Panc1 (cell line): ENCODE data around the gene FREM3. TPM values are rescaled to one million over a fixed set of nuclear protein-coding genes. Genes with fewer than 3 reads are reported as not detected.
A peak's percentile ranks its signal among the peaks of the same experiment; 100 is the strongest.

Experiments
- ATAC-seq: fragments of 200-7000 bp; cut with Tn5 transposase; 2 replicates; pipeline ENCODE4 v1.9.1; 2020; ENCODE audit warnings: mild to moderate bottlenecking, moderate library complexity
- BruUV-seq: library from RNA; stranded (reverse); fragments of 400-500 nt; replicated peaks from 2 replicates; lab custom pipeline; 2021; lab: Mats Ljungman, UMichigan
- CTCF ChIA-PET: fragments of 300-600 bp; sonication (Branson Sonifier 250); formaldehyde crosslinking; loops from one replicate; lab custom pipeline; 2022; ENCODE audit warnings: antibody characterized with exemption; lab: Charles Lee
- POLR2A ChIA-PET: fragments of 300-600 bp; sonication (Branson Sonifier 250); formaldehyde crosslinking; loops from one replicate; lab custom pipeline; 2022; ENCODE audit warnings: antibody characterized with exemption; lab: Charles Lee
- DNase-seq: peaks from one replicate; pipeline ENCODE4 v3.0.0-alpha.2; 2010; ENCODE audit warnings: low read depth, low spot score
- H3K27ac ChIP-seq: 2 replicates; pipeline ENCODE4 v1.5.1; 2011; ENCODE audit warnings: mild to moderate bottlenecking, low read length, inconsistent platforms
- H3K27me3 ChIP-seq: fragments of 200-500 bp; sonication (Bioruptor generic); 2 replicates; pipeline ENCODE4 v1.6.0; 2014; ENCODE audit warnings: low read length, inconsistent platforms; ENCODE audit not compliant: control insufficient read depth, insufficient read depth
- H3K36me3 ChIP-seq: fragments of 200-500 bp; sonication (Bioruptor generic); 2 replicates; pipeline ENCODE4 v1.5.1; 2014; ENCODE audit warnings: inconsistent platforms, mild to moderate bottlenecking, low read length, moderate library complexity; ENCODE audit not compliant: control insufficient read depth, insufficient read depth
- H3K4me1 ChIP-seq: 2 replicates; pipeline ENCODE4 v1.5.1; 2011; ENCODE audit warnings: inconsistent platforms, mild to moderate bottlenecking, low read length, moderate library complexity; ENCODE audit not compliant: control insufficient read depth, insufficient read depth
- H3K4me3 ChIP-seq, 2 experiments: 2 replicates each; pipeline ENCODE4 v1.5.1; 2011 to 2012; ENCODE audit warnings: low read depth in 2 of 2, low read length in 2 of 2, mild to moderate bottlenecking in 2 of 2, inconsistent platforms in 1 of 2, moderate library complexity in 1 of 2
- H3K9me3 ChIP-seq: fragments of 200-500 bp; sonication (Bioruptor generic); 2 replicates; pipeline ENCODE4 v1.5.1; 2014; ENCODE audit warnings: low read depth, mild to moderate bottlenecking, inconsistent platforms, low read length, moderate library complexity; ENCODE audit not compliant: control insufficient read depth, insufficient read depth
- REST ChIP-seq, 2 experiments: IDR thresholded peaks; 2 replicates each; pipeline ENCODE4 v1.6.1; 2011 to 2012; ENCODE audit warnings: low read depth in 2 of 2, control low read depth in 1 of 2, low read length in 1 of 2, mild to moderate bottlenecking in 1 of 2, moderate library complexity in 1 of 2; ENCODE audit not compliant: insufficient read depth in 1 of 2
- SIN3A ChIP-seq: IDR thresholded peaks from 2 replicates; pipeline ENCODE4 v1.6.1; 2012; ENCODE audit warnings: low read depth, mild to moderate bottlenecking, low read length, moderate library complexity, borderline replicate concordance; ENCODE audit not compliant: insufficient read depth
- TCF7L2 ChIP-seq: IDR thresholded peaks from 2 replicates; pipeline ENCODE4 v1.6.1; 2011; ENCODE audit warnings: mild to moderate bottlenecking, low read depth, low read length, inconsistent platforms
- in situ Hi-C: cut with HindIII; loops from 2 replicates; pipeline ENCODE4 v1.10.0; 2016; ENCODE audit warnings: low sequenced_read_pairs, low pct_unique_long_range_greater_than_20kb
- intact Hi-C: fragments of 100-400 bp; cut with micrococcal nuclease; formaldehyde crosslinking; loops from one replicate; pipeline ENCODE4 v1.10.0; 2022; ENCODE audit not compliant: unreplicated experiment
- total RNA-seq: library from RNA; stranded (reverse); gene quantifications from one replicate; pipeline ENCODE4 v1.2.1, GENCODE V29; 2021; ENCODE audit not compliant: unreplicated experiment
- TF ChIP-seq, protein P1 (sequence below): fragments of 450-650 bp; IDR thresholded peaks from 2 replicates; pipeline ENCODE4 v1.5.1; 2017; ENCODE audit warnings: mild to moderate bottlenecking

FREM3 gene
- total RNA-seq, 1 experiment from 2014 or later: not detected

GRCh38 chr4:143558823-143559756 is 141.4 kb downstream of the FREM3 start:
- ChIA-PET CTCF (no interaction called here), POLR2A (no interaction called here)
- no peaks in the 10 kb centered on the region for H3K4me1 ChIP-seq
- no peaks in the 10 kb centered on the region for H3K27me3 ChIP-seq
- TF ChIP-seq, protein P1, sequence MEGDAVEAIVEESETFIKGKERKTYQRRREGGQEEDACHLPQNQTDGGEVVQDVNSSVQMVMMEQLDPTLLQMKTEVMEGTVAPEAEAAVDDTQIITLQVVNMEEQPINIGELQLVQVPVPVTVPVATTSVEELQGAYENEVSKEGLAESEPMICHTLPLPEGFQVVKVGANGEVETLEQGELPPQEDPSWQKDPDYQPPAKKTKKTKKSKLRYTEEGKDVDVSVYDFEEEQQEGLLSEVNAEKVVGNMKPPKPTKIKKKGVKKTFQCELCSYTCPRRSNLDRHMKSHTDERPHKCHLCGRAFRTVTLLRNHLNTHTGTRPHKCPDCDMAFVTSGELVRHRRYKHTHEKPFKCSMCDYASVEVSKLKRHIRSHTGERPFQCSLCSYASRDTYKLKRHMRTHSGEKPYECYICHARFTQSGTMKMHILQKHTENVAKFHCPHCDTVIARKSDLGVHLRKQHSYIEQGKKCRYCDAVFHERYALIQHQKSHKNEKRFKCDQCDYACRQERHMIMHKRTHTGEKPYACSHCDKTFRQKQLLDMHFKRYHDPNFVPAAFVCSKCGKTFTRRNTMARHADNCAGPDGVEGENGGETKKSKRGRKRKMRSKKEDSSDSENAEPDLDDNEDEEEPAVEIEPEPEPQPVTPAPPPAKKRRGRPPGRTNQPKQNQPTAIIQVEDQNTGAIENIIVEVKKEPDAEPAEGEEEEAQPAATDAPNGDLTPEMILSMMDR: peak; percentile 81
- TF ChIP-seq SIN3A: no peak
- H3K9me3 ChIP-seq: no peaks in the 10 kb centered on the region
- no peak overlapping the region for H3K27ac ChIP-seq
- BruUV-seq: no TSS peak
- intact Hi-C loops (no loop called here), in situ Hi-C loops (no loop called here)
- ATAC-seq (peak; percentile 95), DNase-seq (peak; percentile 47)
- no peaks in the 10 kb centered on the region for H3K36me3 ChIP-seq
- H3K4me3 ChIP-seq: peak overlapping the region; percentile 51 to 65

DNA sequence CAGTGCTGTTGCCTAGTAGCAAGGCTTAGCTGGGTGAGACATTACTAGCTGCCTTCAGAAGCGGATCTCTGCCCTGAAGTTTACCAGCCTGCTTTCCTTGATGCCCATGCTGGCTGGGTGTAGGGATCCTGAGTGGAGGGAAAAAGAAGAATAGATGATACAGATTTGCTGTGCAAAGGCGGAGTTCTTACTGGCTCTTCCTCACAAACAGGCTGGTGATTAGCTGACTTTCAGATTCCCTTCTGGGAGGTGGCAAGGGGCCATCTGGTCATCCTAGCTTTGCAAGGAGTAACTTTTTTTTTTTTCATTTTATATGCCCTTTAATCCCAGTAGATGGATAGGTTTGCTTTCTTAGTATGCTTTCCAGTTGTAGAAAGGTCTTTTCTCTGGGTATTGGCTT is 142.2 kb downstream of the FREM3 start:
- CTCF ChIA-PET: no interaction called here
- Histone ChIP-seq H3K9me3 (no peaks in the 10 kb centered on the region), H3K36me3 (peaks cover 3% of the 10 kb centered on the region; the same call in 1 of the 2 replicates), H3K4me3 (0 out of 4 replicates have a peak overlapping the region, but pooled peaks of 1 of the 2 experiments have one; percentile 65), H3K4me1 (no peaks in the 10 kb centered on the region), H3K27me3 (no peaks in the 10 kb centered on the region), H3K27ac (no peak overlapping the region)
- no TSS peak for BruUV-seq
- DNase-seq (no peak), ATAC-seq (no peak)
- in situ Hi-C loops (no loop called here), intact Hi-C loops (no loop called here)
- TF ChIP-seq REST (IDR thresholded peaks at IDR 0.05; ENCODE audit: insufficient read depth in 1 of 2, low read depth in 2 of 2, low read length in 1 of 2) (no peak), TCF7L2 (no peak), SIN3A (no peak)
- TF ChIP-seq, protein P1: no peak
- POLR2A ChIA-PET: no interaction called here
